Activated CD4-positive, CD25-positive, alpha-beta regulatory T cell (primary cell): ENCODE results near the gene ACTR3C.

Source experiments
- DNase-seq, 4 experiments: peaks; one replicate each; lab custom pipeline; 2025; lab: John Stamatoyannopoulos, UW

ACTR3C gene

GRCh38 chr7:150322833-150323681, at the start of gene ACTR3C, which contains the start of gene LRRC61:
TSS of gene ACTR3C (minus strand) at chr7:150323545. CDS start at chr7:150295296, 28,249 bp downstream.
TSS of gene LRRC61 (plus strand) at chr7:150323355. CDS start at chr7:150336862, 13,507 bp downstream.
- peak; percentile 33 to 49 (median 43) for DNase-seq

GRCh38 chr7:150372271-150373048, 49.1 kb upstream of the ACTR3C start:
- DNase-seq = no peak

- no peak for DNase-seq
These were observed 48.6 kb upstream of the ACTR3C start for GRCh38 chr7:150371996-150372270.

- no peak for DNase-seq
These were observed 48.0 kb upstream of the ACTR3C start for GRCh38 chr7:150371131-150371995.

- no peak for DNase-seq
These were observed 47.3 kb upstream of the ACTR3C start for GRCh38 chr7:150370612-150371071.

- DNase-seq = no peak
These were observed 46.6 kb upstream of the ACTR3C start for GRCh38 chr7:150369748-150370501.

GRCh38 chr7:150368884-150369747, 45.8 kb upstream of the ACTR3C start:
- peak; percentile 37 to 60 (median 58) for DNase-seq

- DNase-seq = peak; percentile 52 to 62 (median 58)
These were observed 44.9 kb upstream of the ACTR3C start, which contains the start of gene REPIN1 for GRCh38 chr7:150368096-150368883. TSS of gene REPIN1 (plus strand) at chr7:150368822. CDS start at chr7:150369712, 890 bp downstream.

- no peak for DNase-seq
These were observed 44.3 kb upstream of the ACTR3C start for GRCh38 chr7:150367677-150368095.

GRCh38 chr7:150365673-150366398, 42.5 kb upstream of the ACTR3C start:
- DNase-seq = no peak

- no peak for DNase-seq
These were observed 41.8 kb upstream of the ACTR3C start for GRCh38 chr7:150365194-150365593.

GRCh38 chr7:150363872-150364271, 40.5 kb upstream of the ACTR3C start:
- no peak for DNase-seq

GRCh38 chr7:150363370-150363769, 40.0 kb upstream of the ACTR3C start:
- no peak for DNase-seq

GRCh38 chr7:150361807-150362621, 38.7 kb upstream of the ACTR3C start:
- DNase-seq = no peak

GRCh38 chr7:150361402-150361801, 38.1 kb upstream of the ACTR3C start:
- DNase-seq = no peak

GRCh38 chr7:150360363-150361058, 37.2 kb upstream of the ACTR3C start:
- DNase-seq = no peak
